HTR-8/SVneo (cell line): ENCODE measurements around the gene ZNF692.
"Not testable (repeated sequence)": the region's sequence is repeated elsewhere in the genome, so short reads cannot be mapped to it uniquely, and the experiment has no call there.

Experiments used
- DNase-seq: peaks from one replicate; pipeline ENCODE4 v3.0.0; 2011; ENCODE audit warnings: low spot score, mixed read lengths; ENCODE audit not compliant: insufficient read length
- FAIRE-seq: peaks from 2 replicates; lab custom pipeline; 2011; peaks lifted over from hg19 to GRCh38; lab: Jason Lieb, UNC

The ZNF692 gene

GRCh38 chr1:248858891-248859889, at the start of gene ZNF692:
Gene ZNF692, minus strand, starts transcription at chr1:248859085. Its CDS starts 776 bp downstream, at chr1:248858309.
- peak; percentile 9 for FAIRE-seq
- peak; percentile 96 for DNase-seq

- DNase-seq (no peak), FAIRE-seq (no peak)
Measured at GRCh38 chr1:248906753-248907661, 48.1 kb upstream of the ZNF692 start.

GRCh38 chr1:248906009-248906752, 47.3 kb upstream of the ZNF692 start, which contains the start of gene PGBD2:
Gene PGBD2, plus strand, starts transcription at chr1:248906235. Its CDS starts 7,628 bp downstream, at chr1:248913863.
- FAIRE-seq, result peak; percentile 85
- peak; percentile 88 for DNase-seq

- DNase-seq, result no peak
- FAIRE-seq, result no peak
Measured at GRCh38 chr1:248905662-248906008, 46.8 kb upstream of the ZNF692 start.

GRCh38 chr1:248904437-248905216, 45.7 kb upstream of the ZNF692 start:
- no peak for FAIRE-seq
- no peak for DNase-seq

GRCh38 chr1:248901578-248901977, 42.7 kb upstream of the ZNF692 start:
- FAIRE-seq, result no peak
- DNase-seq, result no peak

GRCh38 chr1:248900637-248901036, 41.8 kb upstream of the ZNF692 start:
- no peak for DNase-seq
- no peak for FAIRE-seq

- DNase-seq (no peak), FAIRE-seq (no peak)
Measured at GRCh38 chr1:248897412-248898337, 38.8 kb upstream of the ZNF692 start.

GRCh38 chr1:248894837-248895236, 36.0 kb upstream of the ZNF692 start:
- DNase-seq, result no peak
- no peak for FAIRE-seq

GRCh38 chr1:248892590-248892989, 33.7 kb upstream of the ZNF692 start:
- FAIRE-seq (no peak), DNase-seq (no peak)

- DNase-seq (no peak), FAIRE-seq (no peak)
Measured at GRCh38 chr1:248891758-248892157, 32.9 kb upstream of the ZNF692 start.

- peak; percentile 89 for FAIRE-seq
- no peak for DNase-seq
Measured at GRCh38 chr1:248890549-248891498, 31.9 kb upstream of the ZNF692 start.

- DNase-seq, FAIRE-seq: not testable (repeated sequence)
Measured at GRCh38 chr1:248889914-248890243, 31.0 kb upstream of the ZNF692 start.

- no peak for DNase-seq
- no peak for FAIRE-seq
Measured at GRCh38 chr1:248886237-248886895, 27.5 kb upstream of the ZNF692 start.

- DNase-seq (no peak), FAIRE-seq (no peak)
Measured at GRCh38 chr1:248885646-248886045, 26.8 kb upstream of the ZNF692 start.

GRCh38 chr1:248884632-248885295, 25.9 kb upstream of the ZNF692 start:
- DNase-seq (no peak), FAIRE-seq (no peak)
